HL-60 (cell line): Measurements from ENCODE around the gene GSN.

Experiments used
- DNase-seq, 2 experiments: peaks; one replicate each; pipeline ENCODE4 v3.0.0-alpha.2; 2010 to 2020; ENCODE audit warnings: low read depth in 1 of 2, low spot score in 1 of 2
- H3K27ac ChIP-seq: fragments of 250-450 bp; sonication (Bioruptor Pico); replicated peaks from 2 replicates; pipeline ENCODE4 v1.5.1; 2020; ENCODE audit warnings: mild to moderate bottlenecking, moderate library complexity
- H3K27me3 ChIP-seq: fragments of 250-450 bp; sonication (Bioruptor Pico); 2 replicates; pipeline ENCODE4 v1.5.1; 2021; ENCODE audit warnings: mild to moderate bottlenecking, moderate library complexity; ENCODE audit not compliant: insufficient read depth, poor library complexity, severe bottlenecking
- H3K4me3 ChIP-seq: replicated peaks from 2 replicates; pipeline ENCODE4 v1.5.1; 2011; ENCODE audit warnings: mild to moderate bottlenecking, control low read depth, low read length; ENCODE audit not compliant: insufficient read depth
- CTCF ChIP-seq: IDR thresholded peaks from one replicate; pipeline ENCODE4 v1.5.1; 2011; ENCODE audit warnings: low read length, control low read depth, inconsistent platforms; ENCODE audit not compliant: insufficient read depth
- GABPA ChIP-seq: IDR thresholded peaks from 2 replicates; pipeline ENCODE4 v1.6.1; 2012; ENCODE audit warnings: low read depth
- POLR2AphosphoS5 ChIP-seq: IDR thresholded peaks from 2 replicates; pipeline ENCODE4 v1.6.1; 2012; ENCODE audit warnings: low read depth
- REST ChIP-seq: IDR thresholded peaks from 2 replicates; pipeline ENCODE4 v1.6.1; 2012; ENCODE audit warnings: low read depth; ENCODE audit not compliant: insufficient replicate concordance
- SPI1 ChIP-seq: IDR thresholded peaks from 2 replicates; pipeline ENCODE4 v1.6.1; 2012; ENCODE audit warnings: low read depth, mild to moderate bottlenecking, borderline replicate concordance

The GSN gene

GRCh38 chr9:121298689-121299466 is 30.9 kb downstream of the GSN start:
- no peak for DNase-seq
- no peak overlapping the region for H3K4me3 ChIP-seq
- TF ChIP-seq SPI1, result no peak
- TF ChIP-seq POLR2AphosphoS5, result no peak
- no peak for TF ChIP-seq CTCF
- no peak for TF ChIP-seq GABPA
- no peak for TF ChIP-seq REST
- H3K27ac ChIP-seq, result peak overlapping the region; percentile 7; the same call in 1 of the 2 replicates
- no peaks in the 10 kb centered on the region for H3K27me3 ChIP-seq

- H3K4me3 ChIP-seq, result peak overlapping the region; percentile 18
- no peak for DNase-seq
- H3K27ac ChIP-seq, result no peak overlapping the region
These were observed 31.7 kb downstream of the GSN start for GRCh38 chr9:121299467-121300282.

More at GRCh38 chr9:121299467-121300282, 31.7 kb downstream of the GSN start:
- TF ChIP-seq SPI1, result no peak
- no peak for TF ChIP-seq POLR2AphosphoS5
- TF ChIP-seq GABPA, result no peak
- no peak for TF ChIP-seq REST
- no peak for TF ChIP-seq CTCF
- no peaks in the 10 kb centered on the region for H3K27me3 ChIP-seq
